GM23338 (cell line): ENCODE data around the gene STAT3.

Experiments
- CREB1 ChIP-seq: fragments of 250-450 bp; sonication (Bioruptor Pico); IDR thresholded peaks from 2 replicates; pipeline ENCODE4 v1.5.0; 2020; ENCODE audit warnings: low read depth, mild to moderate bottlenecking, moderate library complexity
- EZH2phosphoT487 ChIP-seq: fragments of 200-600 bp; sonication (generic); IDR thresholded peaks from one replicate; pipeline ENCODE4 v1.8.1; 2018; ENCODE audit warnings: antibody characterized with exemption; ENCODE audit not compliant: unreplicated experiment
- JUNB ChIP-seq: IDR thresholded peaks from one replicate; pipeline ENCODE4 v1.6.1; 2016; ENCODE audit warnings: antibody characterized with exemption; ENCODE audit not compliant: unreplicated experiment
- POLR2AphosphoS5 ChIP-seq: IDR thresholded peaks from 2 replicates; pipeline ENCODE4 v1.6.1; 2016; ENCODE audit warnings: antibody characterized with exemption, low read depth
- REST ChIP-seq: IDR thresholded peaks from one replicate; pipeline ENCODE4 v1.6.1; 2018; ENCODE audit warnings: antibody characterized with exemption; ENCODE audit not compliant: unreplicated experiment
- ZNF114 ChIP-seq: fragments of 250-450 bp; sonication (Bioruptor Pico); IDR thresholded peaks from 2 replicates; pipeline ENCODE4 v1.5.0; 2020; ENCODE audit warnings: mild to moderate bottlenecking, moderate library complexity
- TF ChIP-seq, protein P1 (sequence below), 2 experiments: fragments of 200-600 bp in 1 of 2; sonication (generic) in 1 of 2; conservative IDR thresholded peaks; 2 replicates each; pipeline versions ENCODE4 v1.5.1 to v1.6.1; 2016 to 2017; ENCODE audit warnings: antibody characterized with exemption in 2 of 2, low read depth in 2 of 2, mild to moderate bottlenecking in 2 of 2, moderate library complexity in 1 of 2

GRCh38 chr17:42310787-42311215 lies 77.4 kb downstream of the STAT3 start:
- no peak for TF ChIP-seq CREB1 (CRISPR knock-in tag)
- TF ChIP-seq JUNB = no peak
- TF ChIP-seq, protein P1, sequence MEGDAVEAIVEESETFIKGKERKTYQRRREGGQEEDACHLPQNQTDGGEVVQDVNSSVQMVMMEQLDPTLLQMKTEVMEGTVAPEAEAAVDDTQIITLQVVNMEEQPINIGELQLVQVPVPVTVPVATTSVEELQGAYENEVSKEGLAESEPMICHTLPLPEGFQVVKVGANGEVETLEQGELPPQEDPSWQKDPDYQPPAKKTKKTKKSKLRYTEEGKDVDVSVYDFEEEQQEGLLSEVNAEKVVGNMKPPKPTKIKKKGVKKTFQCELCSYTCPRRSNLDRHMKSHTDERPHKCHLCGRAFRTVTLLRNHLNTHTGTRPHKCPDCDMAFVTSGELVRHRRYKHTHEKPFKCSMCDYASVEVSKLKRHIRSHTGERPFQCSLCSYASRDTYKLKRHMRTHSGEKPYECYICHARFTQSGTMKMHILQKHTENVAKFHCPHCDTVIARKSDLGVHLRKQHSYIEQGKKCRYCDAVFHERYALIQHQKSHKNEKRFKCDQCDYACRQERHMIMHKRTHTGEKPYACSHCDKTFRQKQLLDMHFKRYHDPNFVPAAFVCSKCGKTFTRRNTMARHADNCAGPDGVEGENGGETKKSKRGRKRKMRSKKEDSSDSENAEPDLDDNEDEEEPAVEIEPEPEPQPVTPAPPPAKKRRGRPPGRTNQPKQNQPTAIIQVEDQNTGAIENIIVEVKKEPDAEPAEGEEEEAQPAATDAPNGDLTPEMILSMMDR (conservative IDR thresholded peaks at IDR 0.05; ENCODE audit: low read depth in 2 of 2) = no peak; a peak in 1 of 4 replicates
- TF ChIP-seq ZNF114 (CRISPR knock-in tag) = no peak
- TF ChIP-seq REST = no peak
- no peak for TF ChIP-seq POLR2AphosphoS5
- no peak for TF ChIP-seq EZH2phosphoT487
